GM15510 (cell line): ENCODE data around the gene IL27RA.

Experiments
- POLR2A ChIP-seq: IDR thresholded peaks from 3 replicates; pipeline ENCODE4 v1.6.1; 2011; ENCODE audit warnings: borderline replicate concordance; ENCODE audit not compliant: insufficient read length; ENCODE audit errors: extremely low read depth

The IL27RA gene

GRCh38 chr19:14031719-14032480, at the start of gene IL27RA:
Gene IL27RA, plus strand, starts transcription at chr19:14031762. Its CDS starts 111 bp downstream, at chr19:14031873.
- peak; percentile 58 for TF ChIP-seq POLR2A

DNA sequence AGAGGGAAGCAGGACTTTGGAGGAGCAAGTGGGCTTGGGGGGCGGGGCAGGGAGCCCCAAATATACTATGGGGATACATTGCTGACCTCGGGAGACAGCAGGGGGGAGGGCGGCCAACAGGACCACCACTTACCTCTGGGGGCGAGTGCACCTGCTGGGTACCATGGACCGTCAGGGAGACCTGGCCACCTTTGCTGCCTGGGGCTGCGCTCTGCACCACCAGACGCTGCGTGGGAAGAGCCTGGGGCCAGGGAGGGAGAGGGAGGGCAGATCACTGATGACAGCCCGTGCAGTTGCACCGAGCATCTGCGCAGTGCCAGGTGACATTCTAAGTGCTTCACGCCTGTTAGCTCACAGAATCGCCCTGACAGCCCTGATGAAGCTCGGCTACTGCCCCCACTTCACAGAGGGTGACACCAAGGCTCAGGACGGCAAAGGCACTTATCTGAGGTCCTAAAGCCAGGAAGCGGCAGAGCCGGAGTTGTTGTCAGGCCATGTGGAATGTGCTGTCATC, 49.5 kb upstream of the IL27RA start:
- no peak for TF ChIP-seq POLR2A

DNA sequence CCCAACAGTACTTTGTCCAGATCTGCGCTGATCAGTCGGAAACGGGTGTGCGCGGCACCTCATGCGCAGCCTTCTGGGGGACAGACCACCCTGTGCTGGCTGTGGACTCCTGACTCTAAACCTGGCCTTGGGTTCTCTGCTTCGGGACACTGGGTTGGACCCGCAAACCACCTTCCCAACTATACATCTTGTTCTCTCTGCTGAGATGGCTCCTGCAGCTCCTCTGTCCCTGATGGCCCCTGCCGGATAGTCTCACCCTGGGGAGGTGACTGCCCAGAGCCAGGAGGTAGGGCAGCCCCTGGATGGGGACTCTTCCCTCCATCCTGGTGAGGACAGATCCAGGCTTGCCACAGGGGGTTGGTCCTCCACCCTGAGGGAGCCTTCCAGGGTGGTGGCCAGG, 48.8 kb upstream of the IL27RA start:
- TF ChIP-seq POLR2A, result no peak

GRCh38 chr19:13983213-13983889, 48.2 kb upstream of the IL27RA start:
- no peak for TF ChIP-seq POLR2A

- no peak for TF ChIP-seq POLR2A
Observed at GRCh38 chr19:13984186-13984585, 47.4 kb upstream of the IL27RA start.

GRCh38 chr19:13984875-13985741, 46.5 kb upstream of the IL27RA start:
- no peak for TF ChIP-seq POLR2A

GRCh38 chr19:13985771-13986347, 45.7 kb upstream of the IL27RA start:
- TF ChIP-seq POLR2A, result no peak

DNA sequence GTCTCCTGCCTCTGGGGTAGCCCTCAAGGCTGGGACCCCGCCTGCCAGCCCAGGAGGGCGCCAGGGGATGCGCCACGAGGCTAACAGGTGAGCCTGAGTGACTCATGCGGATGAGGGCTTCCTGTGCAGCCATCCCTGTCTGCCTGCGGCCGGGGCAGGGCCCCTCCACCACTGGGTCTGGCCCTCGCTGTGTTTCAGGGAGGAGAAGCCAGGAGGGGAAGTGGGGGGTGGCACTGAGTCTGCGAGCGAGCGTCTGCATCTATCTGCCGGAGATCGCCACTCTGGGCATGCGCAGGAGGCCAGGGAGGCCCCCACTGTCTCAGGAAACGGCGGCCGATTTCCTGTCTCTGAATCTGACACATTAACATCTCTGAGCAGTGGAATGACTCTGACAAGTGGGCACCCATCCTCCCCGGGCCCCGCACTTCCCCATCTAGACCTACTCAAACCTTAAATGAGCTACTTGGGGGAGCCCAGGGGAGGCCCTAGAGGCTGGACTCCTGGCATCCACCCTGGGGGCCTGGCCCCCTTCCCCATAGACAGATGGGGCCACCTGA, 45.1 kb upstream of the IL27RA start:
- peak; percentile 74 for TF ChIP-seq POLR2A

DNA sequence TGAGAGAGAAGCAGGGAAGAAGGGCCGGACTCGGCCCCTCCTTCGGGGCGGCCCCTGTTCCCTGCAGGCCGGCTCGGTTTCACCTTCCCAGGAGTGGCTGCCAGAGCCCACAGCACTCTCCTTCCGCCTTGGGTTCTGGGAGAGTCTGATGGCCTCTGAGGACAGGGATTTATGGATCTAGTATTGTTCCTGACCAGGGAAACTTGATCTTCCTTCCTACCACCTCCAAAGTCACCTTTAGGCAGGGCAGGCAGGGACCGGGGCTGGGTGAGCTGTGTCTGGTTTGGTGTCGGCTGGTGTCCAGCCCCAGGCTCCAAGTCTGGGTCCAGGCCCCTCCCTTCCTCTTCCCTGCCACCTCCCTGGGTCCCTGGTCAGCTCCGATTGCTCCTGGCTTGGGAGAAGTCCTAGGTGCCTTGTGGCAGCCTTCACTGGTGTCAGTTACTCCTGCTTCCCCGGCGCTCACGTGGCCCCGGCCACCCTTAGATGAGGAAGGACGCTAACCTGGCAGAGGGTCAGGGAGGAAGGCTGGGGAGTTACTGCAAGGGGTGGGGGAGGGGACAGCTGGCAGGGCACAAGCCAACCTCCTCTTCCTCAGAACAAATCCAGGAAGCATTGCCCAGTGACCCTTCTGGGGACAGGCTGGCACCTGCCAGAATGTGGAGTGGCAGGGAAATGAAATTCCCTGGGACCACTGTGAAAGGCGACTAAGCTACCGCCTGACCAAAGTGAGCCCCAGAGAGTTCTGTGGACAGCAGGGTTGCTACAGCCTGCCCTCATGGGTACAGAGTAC, 44.3 kb upstream of the IL27RA start:
- no peak for TF ChIP-seq POLR2A

- TF ChIP-seq POLR2A, result no peak
Observed at GRCh38 chr19:13989487-13989886, 42.1 kb upstream of the IL27RA start.

DNA sequence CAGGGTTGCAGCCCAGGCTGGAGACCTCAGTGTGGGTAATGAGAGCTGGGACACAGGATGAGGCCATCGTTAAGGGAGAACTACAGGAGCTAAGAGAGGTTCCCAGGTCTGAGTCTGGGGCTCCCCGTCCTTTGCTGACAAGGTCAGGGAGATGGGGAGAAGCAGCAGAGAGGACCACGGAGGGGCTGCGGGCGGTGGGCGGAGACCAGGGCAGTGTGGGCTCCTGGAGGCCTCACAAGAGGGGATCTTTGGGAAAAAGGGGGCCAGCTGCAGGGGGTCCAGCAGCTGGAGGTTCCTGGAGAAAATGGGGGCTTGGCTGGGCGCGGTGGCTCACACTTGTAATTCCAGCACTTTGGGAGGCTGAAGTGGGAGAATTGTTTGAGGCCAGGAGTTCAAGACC, 41.5 kb upstream of the IL27RA start:
- no peak for TF ChIP-seq POLR2A

DNA sequence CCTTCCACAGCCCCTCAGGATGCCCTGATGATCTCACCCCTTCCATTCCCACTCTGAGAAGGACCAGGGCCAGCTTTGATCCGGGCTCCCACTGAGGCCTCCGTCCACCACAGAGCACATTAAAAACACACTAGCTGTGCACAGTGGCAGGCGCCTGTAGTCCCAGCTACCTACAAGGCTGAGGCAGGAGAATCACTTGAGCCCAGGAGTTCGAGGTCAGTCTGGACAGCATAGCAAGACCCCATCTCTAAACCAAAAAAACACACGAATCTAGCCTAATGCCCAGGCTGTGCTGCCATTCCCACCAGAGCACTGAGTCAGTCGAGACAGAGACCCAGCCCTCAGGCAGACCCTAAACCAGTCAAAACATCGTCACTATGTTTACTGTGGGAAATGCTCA, 39.5 kb upstream of the IL27RA start:
- no peak for TF ChIP-seq POLR2A

GRCh38 chr19:13993590-13994300, 37.8 kb upstream of the IL27RA start:
- TF ChIP-seq POLR2A, result no peak

GRCh38 chr19:13995017-13995728, 36.4 kb upstream of the IL27RA start:
- TF ChIP-seq POLR2A, result no peak
